RWPE2 (cell line): ENCODE data around the gene PM20D2.

Experiments used
- ATAC-seq: fragments of 200-7000 bp; cut with Tn5 transposase; 3 replicates; pipeline ENCODE4 v1.9.1; 2021; ENCODE audit warnings: low read depth
- DNase-seq: peaks from one replicate; pipeline ENCODE4 v3.0.0-alpha.2; 2020; ENCODE audit warnings: low spot score
- H3K27ac ChIP-seq: fragments of 450-650 bp; 2 replicates; pipeline ENCODE4 v1.5.1; 2017; ENCODE audit warnings: mild to moderate bottlenecking; ENCODE audit not compliant: poor library complexity, severe bottlenecking
- H3K27me3 ChIP-seq: fragments of 250-450 bp; sonication (Bioruptor Pico); 2 replicates; pipeline ENCODE4 v1.5.1; 2021; ENCODE audit warnings: mild to moderate bottlenecking, moderate library complexity; ENCODE audit not compliant: insufficient read depth, poor library complexity, severe bottlenecking
- H3K36me3 ChIP-seq: fragments of 250-450 bp; sonication (Bioruptor Pico); 2 replicates; pipeline ENCODE4 v1.5.1; 2020; ENCODE audit warnings: low read depth, mild to moderate bottlenecking, moderate library complexity
- H3K4me1 ChIP-seq: fragments of 250-450 bp; sonication (Bioruptor Pico); 2 replicates; pipeline ENCODE4 v1.5.1; 2021; ENCODE audit warnings: mild to moderate bottlenecking, moderate library complexity; ENCODE audit not compliant: insufficient read depth, poor library complexity, severe bottlenecking
- H3K4me3 ChIP-seq: fragments of 250-450 bp; sonication (Bioruptor Pico); 2 replicates; pipeline ENCODE4 v1.5.1; 2021; ENCODE audit warnings: mild to moderate bottlenecking, moderate library complexity; ENCODE audit not compliant: severe bottlenecking
- H3K9me3 ChIP-seq: fragments of 250-450 bp; sonication (Bioruptor Pico); 2 replicates; pipeline ENCODE4 v1.5.1; 2021; ENCODE audit warnings: mild to moderate bottlenecking, moderate library complexity; ENCODE audit not compliant: severe bottlenecking
- TF ChIP-seq, protein P1 (sequence below): fragments of 450-650 bp; IDR thresholded peaks from one replicate; pipeline ENCODE4 v1.5.1; 2017; ENCODE audit warnings: mild to moderate bottlenecking, moderate library complexity; ENCODE audit not compliant: poor library complexity, severe bottlenecking

Gene PM20D2

DNA sequence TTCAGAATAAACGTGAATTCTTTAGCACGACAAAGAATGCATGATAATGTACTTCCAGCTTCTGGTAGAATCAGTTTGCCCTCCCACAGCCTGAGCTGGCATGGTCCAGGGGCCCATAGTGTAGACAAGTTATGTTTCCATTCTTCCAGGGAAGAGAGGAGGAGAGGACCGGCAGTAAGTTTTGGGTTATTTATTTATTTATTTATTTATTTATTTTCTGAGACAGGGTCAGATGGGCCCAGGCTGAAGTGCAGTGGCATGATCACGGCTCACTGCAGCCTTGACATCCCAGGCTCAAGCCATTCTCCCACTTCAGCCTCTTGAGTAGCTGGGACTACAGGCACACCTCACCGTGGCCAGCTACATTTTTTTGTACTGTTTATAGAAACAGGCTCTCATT is 66.6 kb downstream of the PM20D2 start:
- ATAC-seq, result no peak
- Histone ChIP-seq H3K36me3 (no peaks in the 10 kb centered on the region), H3K9me3 (no peaks in the 10 kb centered on the region), H3K4me3 (no peak overlapping the region), H3K27ac (no peak overlapping the region), H3K4me1 (no peaks in the 10 kb centered on the region), H3K27me3 (peaks cover 7% of the 10 kb centered on the region)
- TF ChIP-seq, protein P1, sequence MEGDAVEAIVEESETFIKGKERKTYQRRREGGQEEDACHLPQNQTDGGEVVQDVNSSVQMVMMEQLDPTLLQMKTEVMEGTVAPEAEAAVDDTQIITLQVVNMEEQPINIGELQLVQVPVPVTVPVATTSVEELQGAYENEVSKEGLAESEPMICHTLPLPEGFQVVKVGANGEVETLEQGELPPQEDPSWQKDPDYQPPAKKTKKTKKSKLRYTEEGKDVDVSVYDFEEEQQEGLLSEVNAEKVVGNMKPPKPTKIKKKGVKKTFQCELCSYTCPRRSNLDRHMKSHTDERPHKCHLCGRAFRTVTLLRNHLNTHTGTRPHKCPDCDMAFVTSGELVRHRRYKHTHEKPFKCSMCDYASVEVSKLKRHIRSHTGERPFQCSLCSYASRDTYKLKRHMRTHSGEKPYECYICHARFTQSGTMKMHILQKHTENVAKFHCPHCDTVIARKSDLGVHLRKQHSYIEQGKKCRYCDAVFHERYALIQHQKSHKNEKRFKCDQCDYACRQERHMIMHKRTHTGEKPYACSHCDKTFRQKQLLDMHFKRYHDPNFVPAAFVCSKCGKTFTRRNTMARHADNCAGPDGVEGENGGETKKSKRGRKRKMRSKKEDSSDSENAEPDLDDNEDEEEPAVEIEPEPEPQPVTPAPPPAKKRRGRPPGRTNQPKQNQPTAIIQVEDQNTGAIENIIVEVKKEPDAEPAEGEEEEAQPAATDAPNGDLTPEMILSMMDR, result no peak
- DNase-seq, result no peak

DNA sequence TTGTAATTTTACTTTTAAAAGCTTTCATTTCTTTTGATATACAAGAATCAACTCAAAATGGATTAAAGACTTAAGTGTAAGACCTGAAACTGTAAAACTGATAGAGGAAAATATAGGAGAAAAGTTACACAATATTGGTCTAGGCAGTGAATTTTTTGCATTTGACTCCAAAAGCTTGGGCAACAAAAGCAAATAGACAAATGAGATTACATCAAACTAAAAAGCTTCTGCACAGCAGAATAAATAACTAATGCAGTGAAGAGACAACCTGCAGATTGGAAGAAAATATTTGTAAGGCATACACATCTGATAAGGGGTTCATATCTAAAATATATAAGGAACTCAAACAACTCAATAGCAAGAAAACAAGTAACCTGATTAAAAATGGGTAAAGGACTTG is 68.3 kb downstream of the PM20D2 start:
- TF ChIP-seq, protein P1, result no peak
- Histone ChIP-seq H3K27ac (no peak overlapping the region), H3K4me3 (no peak overlapping the region), H3K4me1 (no peaks in the 10 kb centered on the region), H3K9me3 (no peaks in the 10 kb centered on the region), H3K36me3 (no peaks in the 10 kb centered on the region), H3K27me3 (peaks cover 15% of the 10 kb centered on the region)
- DNase-seq, result no peak
- ATAC-seq, result no peak
